ENCODE results near the gene ASPSCR1. TPM values are rescaled to one million over a fixed set of nuclear protein-coding genes. Genes with fewer than 3 reads are reported as not detected.

The ASPSCR1 gene
- total and polyA plus RNA-seq, 2 of the 13 experiments (the other 11 are each of a cell fraction or from before 2014, with no cell fraction given): 274 to 314 TPM

GRCh38 chr17:81992306-81993102 lies 15.1 kb downstream of the ASPSCR1 start (continued):
- TF ChIP-seq ZBTB39 (CRISPR knock-in tag; IDR thresholded peaks at IDR 0.05) (no peak), ZNF747 (CRISPR knock-in tag; IDR thresholded peaks at IDR 0.05; ENCODE audit: borderline replicate concordance) (peak; percentile 99), NFKB2 (CRISPR knock-in tag; IDR thresholded peaks at IDR 0.05; ENCODE audit: borderline replicate concordance) (peak; percentile 98), MLX (CRISPR knock-in tag; IDR thresholded peaks at IDR 0.05) (peak; percentile 99), ZBTB49 (CRISPR knock-in tag; IDR thresholded peaks at IDR 0.05; ENCODE audit: borderline replicate concordance) (0 out of 2 replicates have a peak, but pooled peaks have one; percentile 80), SMARCC2 (IDR thresholded peaks at IDR 0.05) (no peak), ZFX (CRISPR knock-in tag; IDR thresholded peaks at IDR 0.05; ENCODE audit: low read depth) (peak; percentile 98), ZNF510 (CRISPR knock-in tag; IDR thresholded peaks at IDR 0.05; ENCODE audit: low read depth) (peak; percentile 92), AFF4 (CRISPR knock-in tag; IDR thresholded peaks at IDR 0.05) (no peak; the same call in none of the 2 replicates), ZNF326 (CRISPR knock-in tag; IDR thresholded peaks at IDR 0.05; ENCODE audit: borderline replicate concordance) (peak; percentile 97), KLF12 (CRISPR knock-in tag; IDR thresholded peaks at IDR 0.05; ENCODE audit: borderline replicate concordance) (peak; percentile 94), KAT8 (CRISPR knock-in tag; IDR thresholded peaks at IDR 0.05) (peak; percentile 41), ZNF772 (CRISPR knock-in tag; IDR thresholded peaks at IDR 0.05) (peak; percentile 99), FOSL1 (CRISPR knock-in tag; IDR thresholded peaks at IDR 0.05; ENCODE audit: borderline replicate concordance) (peak; percentile 9; the same call in 1 of the 2 replicates), ZBTB3 (CRISPR knock-in tag; IDR thresholded peaks at IDR 0.05; ENCODE audit: borderline replicate concordance, low read depth) (0 out of 2 replicates have a peak, but pooled peaks have one; percentile 54)
